Cardiac muscle cell (in vitro differentiated cells and primary cell): ENCODE results near the gene CFAP74. TPM values are rescaled to one million over a fixed set of nuclear protein-coding genes. Genes with fewer than 3 reads are reported as not detected.

ENCODE experiments used
- DNase-seq, 2 donors: peaks; one replicate each; pipeline versions ENCODE4 v3.0.0 to v3.0.0-alpha.2; 2010 to 2017; ENCODE audit warnings: low read depth in 1 of 2, low spot score in 1 of 2
- H3K27ac ChIP-seq: fragments of 200-600 bp; sonication (generic); 2 replicates; pipeline ENCODE4 v1.5.1; 2016
- H3K27me3 ChIP-seq: fragments of 200-600 bp; sonication (generic); 2 replicates; pipeline ENCODE4 v1.6.0; 2016; ENCODE audit warnings: control low read depth
- H3K36me3 ChIP-seq: fragments of 200-600 bp; sonication (generic); 2 replicates; pipeline ENCODE4 v1.5.1; 2016; ENCODE audit warnings: control low read depth
- H3K4me1 ChIP-seq: fragments of 200-600 bp; sonication (generic); 2 replicates; pipeline ENCODE4 v1.8.1; 2017; ENCODE audit warnings: low read depth, mild to moderate bottlenecking, mixed run types
- H3K4me3 ChIP-seq: fragments of 200-600 bp; sonication (generic); 2 replicates; pipeline ENCODE4 v1.5.1; 2016; ENCODE audit warnings: mild to moderate bottlenecking
- H3K9me3 ChIP-seq: fragments of 200-600 bp; sonication (generic); 2 replicates; pipeline ENCODE4 v1.5.1; 2017; ENCODE audit warnings: low read depth, mild to moderate bottlenecking, control low read depth
- polyA plus RNA-seq: library from polyadenylated mRNA; unstranded; fragments of >200 nt; fragmentation: Nextera tagmentation; extraction: Ambion mirVana; gene quantifications from 2 replicates; pipeline ENCODE4 v1.2.1, GENCODE V29; 2016
- total RNA-seq: library from RNA; depleted of rRNA; stranded (reverse); fragments of >200 nt; gene quantifications from 2 replicates; pipeline ENCODE4 v1.2.3, GENCODE V29; 2016
- TF ChIP-seq, protein P1 (sequence below): IDR thresholded peaks from 2 replicates; pipeline ENCODE4 v1.5.1; 2012; ENCODE audit warnings: low read depth, mild to moderate bottlenecking, low read length

Gene CFAP74
- total and polyA plus RNA-seq, 2 experiments from 2014 or later = 0.63 to 1.7 TPM

DNA sequence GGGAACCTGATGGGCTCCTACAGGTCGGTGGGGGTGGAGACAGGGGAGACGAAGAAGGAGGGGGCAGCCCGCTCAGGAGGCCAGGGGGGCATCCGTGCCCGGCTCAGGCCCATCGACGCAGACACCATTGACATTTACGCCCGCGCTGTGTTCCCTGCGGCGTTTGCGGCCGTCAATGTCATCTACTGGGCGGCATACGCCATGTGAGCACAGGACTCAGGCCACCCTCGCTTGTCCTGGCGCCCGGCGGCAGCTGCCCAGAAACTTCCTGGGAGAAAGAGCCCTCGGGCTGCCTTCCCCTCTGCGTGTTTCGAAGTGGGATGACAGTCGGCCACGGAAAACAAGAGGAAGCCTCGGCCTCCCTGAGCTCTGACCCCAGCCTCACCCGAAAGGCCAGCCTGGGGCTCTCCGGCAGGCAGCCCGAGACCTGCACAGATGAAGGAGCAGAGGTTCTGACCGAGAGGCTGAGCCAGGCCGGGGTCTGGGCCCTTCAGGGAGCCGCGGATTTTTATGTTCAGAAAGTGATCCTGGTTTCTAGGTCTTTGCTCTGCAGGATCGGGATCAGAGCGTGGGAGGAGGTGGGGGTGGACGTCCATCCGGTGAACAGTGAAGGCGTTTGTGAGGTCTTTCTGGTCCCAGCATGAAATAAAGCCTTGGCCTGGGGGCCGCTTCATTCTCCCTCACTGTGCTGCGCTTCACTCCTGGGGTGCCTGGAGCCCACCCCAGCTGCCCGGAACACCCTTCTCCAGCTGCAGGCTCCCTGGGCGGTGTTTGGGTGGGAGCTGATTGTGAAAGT, 26.7 kb upstream of the CFAP74 start:
- Histone ChIP-seq H3K27me3 (no peaks in the 10 kb centered on the region), H3K4me3 (no peak overlapping the region), H3K36me3 (no peaks in the 10 kb centered on the region), H3K4me1 (peaks cover 7% of the 10 kb centered on the region), H3K9me3 (no peaks in the 10 kb centered on the region), H3K27ac (no peak overlapping the region)
- TF ChIP-seq, protein P1, sequence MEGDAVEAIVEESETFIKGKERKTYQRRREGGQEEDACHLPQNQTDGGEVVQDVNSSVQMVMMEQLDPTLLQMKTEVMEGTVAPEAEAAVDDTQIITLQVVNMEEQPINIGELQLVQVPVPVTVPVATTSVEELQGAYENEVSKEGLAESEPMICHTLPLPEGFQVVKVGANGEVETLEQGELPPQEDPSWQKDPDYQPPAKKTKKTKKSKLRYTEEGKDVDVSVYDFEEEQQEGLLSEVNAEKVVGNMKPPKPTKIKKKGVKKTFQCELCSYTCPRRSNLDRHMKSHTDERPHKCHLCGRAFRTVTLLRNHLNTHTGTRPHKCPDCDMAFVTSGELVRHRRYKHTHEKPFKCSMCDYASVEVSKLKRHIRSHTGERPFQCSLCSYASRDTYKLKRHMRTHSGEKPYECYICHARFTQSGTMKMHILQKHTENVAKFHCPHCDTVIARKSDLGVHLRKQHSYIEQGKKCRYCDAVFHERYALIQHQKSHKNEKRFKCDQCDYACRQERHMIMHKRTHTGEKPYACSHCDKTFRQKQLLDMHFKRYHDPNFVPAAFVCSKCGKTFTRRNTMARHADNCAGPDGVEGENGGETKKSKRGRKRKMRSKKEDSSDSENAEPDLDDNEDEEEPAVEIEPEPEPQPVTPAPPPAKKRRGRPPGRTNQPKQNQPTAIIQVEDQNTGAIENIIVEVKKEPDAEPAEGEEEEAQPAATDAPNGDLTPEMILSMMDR = no peak
- no peak for DNase-seq

DNA sequence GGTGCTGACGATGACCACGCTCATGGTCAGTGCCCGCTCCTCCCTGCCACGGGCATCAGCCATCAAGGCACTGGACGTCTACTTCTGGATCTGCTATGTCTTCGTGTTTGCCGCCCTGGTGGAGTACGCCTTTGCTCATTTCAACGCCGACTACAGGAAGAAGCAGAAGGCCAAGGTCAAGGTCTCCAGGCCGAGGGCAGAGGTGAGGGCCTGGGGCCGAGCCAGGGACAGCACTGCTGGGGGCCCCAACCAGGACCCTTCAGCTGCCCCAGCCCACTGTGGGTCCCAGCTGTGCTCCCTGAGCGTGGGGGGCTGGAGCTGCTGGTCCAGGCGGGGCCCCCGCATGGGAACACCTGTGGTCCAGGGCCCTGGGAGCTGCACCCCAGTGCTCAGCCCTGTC, 26.0 kb upstream of the CFAP74 start:
- TF ChIP-seq, protein P1 = no peak
- Histone ChIP-seq H3K27ac (no peak overlapping the region), H3K4me3 (no peak overlapping the region), H3K4me1 (peaks cover 7% of the 10 kb centered on the region), H3K9me3 (no peaks in the 10 kb centered on the region), H3K27me3 (no peaks in the 10 kb centered on the region), H3K36me3 (no peaks in the 10 kb centered on the region)
- DNase-seq = no peak

DNA sequence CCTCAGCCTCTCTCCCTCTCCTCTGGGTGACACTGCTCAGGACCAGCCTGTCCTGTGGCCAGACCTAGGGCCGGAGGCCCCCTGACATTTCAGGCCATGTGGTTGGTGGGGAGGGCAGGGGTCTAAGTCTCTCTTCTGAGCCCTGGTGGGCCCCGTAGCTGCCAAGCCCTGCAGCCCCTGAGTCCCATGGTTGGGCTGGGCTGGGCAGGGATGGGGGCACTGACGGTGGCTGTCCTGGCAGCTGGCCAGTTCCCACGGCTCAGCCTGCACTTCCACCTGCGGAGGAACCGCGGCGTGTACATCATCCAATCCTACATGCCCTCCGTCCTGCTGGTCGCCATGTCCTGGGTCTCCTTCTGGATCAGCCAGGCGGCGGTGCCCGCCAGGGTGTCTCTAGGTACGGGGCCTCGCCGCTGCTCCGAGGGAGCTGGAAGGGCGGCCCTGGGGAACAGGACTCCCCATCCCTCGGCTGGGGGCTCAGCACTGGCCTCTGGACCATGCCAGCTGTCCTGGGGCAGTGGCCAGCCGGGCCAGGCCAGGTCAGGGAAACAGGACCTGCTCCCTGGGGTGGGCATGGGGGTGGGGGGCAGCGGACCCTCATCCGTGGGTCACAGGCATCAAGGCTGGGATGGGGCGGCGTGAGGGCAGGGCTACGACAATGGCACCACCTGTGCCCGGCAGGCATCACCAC, 25.4 kb upstream of the CFAP74 start:
- DNase-seq = no peak
- peaks cover 7% of the 10 kb centered on the region for H3K4me1 ChIP-seq

DNA sequence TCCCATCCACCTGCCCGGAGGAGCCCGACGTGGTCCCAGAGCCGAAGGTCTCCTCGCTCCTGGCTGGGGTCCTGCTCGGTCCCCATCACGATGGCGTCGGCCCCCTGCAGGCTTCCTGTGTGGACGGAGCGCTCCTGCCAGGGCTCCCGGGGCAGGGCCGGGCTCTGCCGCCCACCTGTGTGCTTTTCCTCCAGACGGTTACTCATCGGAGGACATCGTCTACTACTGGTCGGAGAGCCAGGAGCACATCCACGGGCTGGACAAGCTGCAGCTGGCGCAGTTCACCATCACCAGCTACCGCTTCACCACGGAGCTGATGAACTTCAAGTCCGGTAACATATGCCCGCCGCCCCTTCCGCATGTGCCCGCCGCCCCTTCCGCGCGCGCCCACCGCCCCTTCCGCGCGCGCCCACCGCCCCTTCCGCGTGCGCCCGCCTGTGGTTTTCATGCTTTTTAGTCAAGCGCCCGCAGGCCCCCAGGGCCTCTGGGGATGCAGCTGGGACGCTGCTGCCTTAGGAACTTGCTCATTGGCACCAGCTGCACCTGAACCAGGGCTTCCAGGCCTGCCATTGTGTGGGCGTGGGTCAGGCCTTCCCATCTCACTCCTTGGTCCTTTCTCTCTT, 24.5 kb upstream of the CFAP74 start:
- no peaks in the 10 kb centered on the region for H3K36me3 ChIP-seq
- H3K27ac ChIP-seq = no peak overlapping the region
- DNase-seq = no peak
- TF ChIP-seq, protein P1 = no peak
- no peak overlapping the region for H3K4me3 ChIP-seq
- H3K4me1 ChIP-seq = peaks cover 5% of the 10 kb centered on the region
- H3K27me3 ChIP-seq = no peaks in the 10 kb centered on the region
- H3K9me3 ChIP-seq = no peaks in the 10 kb centered on the region

More for the DNA sequence above, 25.4 kb upstream of the CFAP74 start:
- H3K27me3 ChIP-seq = no peaks in the 10 kb centered on the region
- no peaks in the 10 kb centered on the region for H3K36me3 ChIP-seq
- TF ChIP-seq, protein P1 = no peak
- no peaks in the 10 kb centered on the region for H3K9me3 ChIP-seq
- H3K27ac ChIP-seq = no peak overlapping the region
- no peak overlapping the region for H3K4me3 ChIP-seq

DNA sequence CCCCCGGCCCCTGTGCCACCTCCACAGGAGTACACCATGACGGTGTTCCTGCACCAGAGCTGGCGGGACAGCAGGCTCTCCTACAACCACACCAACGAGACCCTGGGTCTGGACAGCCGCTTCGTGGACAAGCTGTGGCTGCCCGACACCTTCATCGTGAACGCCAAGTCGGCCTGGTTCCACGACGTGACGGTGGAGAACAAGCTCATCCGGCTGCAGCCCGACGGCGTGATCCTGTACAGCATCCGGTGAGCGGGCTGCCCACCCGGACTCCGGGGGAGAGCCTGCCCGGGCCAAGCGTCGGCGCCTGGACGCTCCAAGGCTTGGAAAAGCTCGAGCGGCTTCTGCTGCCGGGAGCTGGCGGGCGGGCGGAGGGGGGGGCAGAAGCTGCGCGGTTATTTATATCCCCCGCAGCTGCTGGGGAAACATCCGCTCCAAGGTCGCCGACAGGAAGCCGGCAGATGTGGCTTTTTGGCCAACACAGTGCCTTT, 21.9 kb upstream of the CFAP74 start:
- TF ChIP-seq, protein P1 = no peak
- Histone ChIP-seq H3K36me3 (no peaks in the 10 kb centered on the region), H3K9me3 (no peaks in the 10 kb centered on the region), H3K27ac (no peak overlapping the region), H3K27me3 (peaks cover 22% of the 10 kb centered on the region), H3K4me3 (no peak overlapping the region), H3K4me1 (no peaks in the 10 kb centered on the region)
- no peak for DNase-seq
